Measurements from ENCODE around the gene EPHB3. TPM values are rescaled to one million over a fixed set of nuclear protein-coding genes. Genes with fewer than 3 reads are reported as not detected.
"Not testable (repeated sequence)": the region's sequence is repeated elsewhere in the genome, so short reads cannot be mapped to it uniquely, and the experiment has no call there.

The EPHB3 gene
- total and polyA plus RNA-seq, 10 of the 15 experiments (the other 5 are each of a cell fraction or from before 2014, with no cell fraction given), result 0.09 TPM; not detected in 9

DNA sequence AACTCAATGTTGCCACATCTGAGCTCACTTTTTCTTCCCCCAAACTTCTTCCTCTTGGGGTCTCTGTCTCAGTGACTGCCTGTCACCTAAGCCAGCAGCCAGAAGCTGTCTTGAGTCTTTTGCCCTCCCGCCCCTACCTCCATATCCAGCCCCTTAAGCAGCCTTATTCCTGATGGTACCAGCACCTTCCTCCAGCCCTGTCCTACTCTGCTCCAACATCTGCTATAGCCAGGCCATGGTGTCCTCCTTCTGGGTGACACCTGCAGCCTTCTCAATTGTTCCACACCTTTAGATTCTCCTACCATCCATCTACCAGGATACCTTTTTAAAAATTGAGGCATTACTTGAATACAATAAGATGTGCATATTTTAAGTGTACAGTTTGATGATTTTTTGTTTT, 53.8 kb downstream of the EPHB3 start (continued):
- TF ChIP-seq, protein P1, sequence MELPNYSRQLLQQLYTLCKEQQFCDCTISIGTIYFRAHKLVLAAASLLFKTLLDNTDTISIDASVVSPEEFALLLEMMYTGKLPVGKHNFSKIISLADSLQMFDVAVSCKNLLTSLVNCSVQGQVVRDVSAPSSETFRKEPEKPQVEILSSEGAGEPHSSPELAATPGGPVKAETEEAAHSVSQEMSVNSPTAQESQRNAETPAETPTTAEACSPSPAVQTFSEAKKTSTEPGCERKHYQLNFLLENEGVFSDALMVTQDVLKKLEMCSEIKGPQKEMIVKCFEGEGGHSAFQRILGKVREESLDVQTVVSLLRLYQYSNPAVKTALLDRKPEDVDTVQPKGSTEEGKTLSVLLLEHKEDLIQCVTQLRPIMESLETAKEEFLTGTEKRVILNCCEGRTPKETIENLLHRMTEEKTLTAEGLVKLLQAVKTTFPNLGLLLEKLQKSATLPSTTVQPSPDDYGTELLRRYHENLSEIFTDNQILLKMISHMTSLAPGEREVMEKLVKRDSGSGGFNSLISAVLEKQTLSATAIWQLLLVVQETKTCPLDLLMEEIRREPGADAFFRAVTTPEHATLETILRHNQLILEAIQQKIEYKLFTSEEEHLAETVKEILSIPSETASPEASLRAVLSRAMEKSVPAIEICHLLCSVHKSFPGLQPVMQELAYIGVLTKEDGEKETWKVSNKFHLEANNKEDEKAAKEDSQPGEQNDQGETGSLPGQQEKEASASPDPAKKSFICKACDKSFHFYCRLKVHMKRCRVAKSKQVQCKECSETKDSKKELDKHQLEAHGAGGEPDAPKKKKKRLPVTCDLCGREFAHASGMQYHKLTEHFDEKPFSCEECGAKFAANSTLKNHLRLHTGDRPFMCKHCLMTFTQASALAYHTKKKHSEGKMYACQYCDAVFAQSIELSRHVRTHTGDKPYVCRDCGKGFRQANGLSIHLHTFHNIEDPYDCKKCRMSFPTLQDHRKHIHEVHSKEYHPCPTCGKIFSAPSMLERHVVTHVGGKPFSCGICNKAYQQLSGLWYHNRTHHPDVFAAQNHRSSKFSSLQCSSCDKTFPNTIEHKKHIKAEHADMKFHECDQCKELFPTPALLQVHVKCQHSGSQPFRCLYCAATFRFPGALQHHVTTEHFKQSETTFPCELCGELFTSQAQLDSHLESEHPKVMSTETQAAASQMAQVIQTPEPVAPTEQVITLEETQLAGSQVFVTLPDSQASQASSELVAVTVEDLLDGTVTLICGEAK (IDR thresholded peaks at IDR 0.05; ENCODE audit: borderline replicate concordance), result no peak

DNA sequence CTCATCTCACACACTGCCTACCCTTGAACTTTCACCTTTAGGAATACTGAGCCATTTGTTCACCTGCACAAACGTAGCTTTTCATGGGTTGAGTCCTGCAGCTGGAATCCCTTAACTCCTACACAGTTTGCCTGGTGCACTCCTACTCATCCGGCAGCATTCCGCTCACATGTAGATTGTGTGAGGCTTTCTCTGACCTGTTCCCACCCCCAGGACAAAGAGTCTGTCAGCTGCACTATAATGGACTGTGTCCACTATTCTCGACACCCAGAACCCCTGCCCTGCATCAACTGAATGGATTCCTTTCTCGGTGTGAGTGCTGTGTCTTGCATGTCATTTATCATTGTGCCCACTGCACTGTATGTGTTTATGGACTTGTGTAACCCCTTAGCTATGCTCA, 54.9 kb downstream of the EPHB3 start:
- no TSS peak for BruUV-seq (replicated peaks)
- POLR2A ChIA-PET, result interaction anchor here (0.5 kb wide), 1 partner anchor 1322 kb away, joined by 5 read pairs; no protein-coding TSS in a partner anchor

DNA sequence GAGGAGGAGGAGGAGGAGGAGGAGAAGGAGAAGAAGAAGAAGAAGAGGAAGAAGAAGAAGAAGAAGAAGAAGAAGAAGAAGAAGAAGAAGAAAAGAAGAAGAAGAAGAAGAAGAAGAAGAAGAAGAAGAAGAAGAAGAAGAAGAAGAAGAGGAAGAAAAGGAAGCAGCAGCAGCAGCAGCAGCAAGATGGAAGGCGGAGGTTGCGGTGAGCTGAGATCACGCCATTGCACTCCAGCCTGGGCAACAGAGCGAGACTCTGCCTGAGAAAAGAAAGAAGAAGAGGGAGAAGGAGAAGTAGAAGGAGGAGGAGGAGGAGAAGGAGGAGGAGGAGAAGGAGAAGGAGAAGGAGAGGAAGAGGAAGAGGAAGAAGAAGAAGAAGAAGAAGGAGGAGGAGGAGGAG, 55.7 kb downstream of the EPHB3 start:
- FAIRE-seq; H3K4me1 ChIP-seq (ENCODE audit: control insufficient read depth, insufficient read depth, low read length); H3K9ac ChIP-seq (ENCODE audit: control insufficient read depth, insufficient read depth, low read length); intact Hi-C loops (cut with micrococcal nuclease; ENCODE audit: unreplicated experiment); H4K20me1 ChIP-seq (ENCODE audit: control insufficient read depth, insufficient read depth); H3K79me2 ChIP-seq (ENCODE audit: control insufficient read depth, insufficient read depth, low read length); ATAC-seq; H3K27ac ChIP-seq (ENCODE audit: control insufficient read depth, insufficient read depth); H3K36me3 ChIP-seq (ENCODE audit: control insufficient read depth in 2 of 2, insufficient read depth in 2 of 2, low read length in 1 of 2); SMC1A ChIA-PET (ENCODE audit: uncharacterized antibody, unreplicated experiment); H3K4me3 ChIP-seq; in situ Hi-C loops (cut with MboI); H3K9me3 ChIP-seq (replicated peaks; ENCODE audit: control insufficient read depth, insufficient read depth, low read length); H3K27me3 ChIP-seq (replicated peaks in 1 of 2; ENCODE audit: control insufficient read depth in 2 of 2, insufficient read depth in 2 of 2, low read length in 1 of 2); BruUV-seq (replicated peaks); RAD21 ChIA-PET (ENCODE audit: unreplicated experiment); CTCF ChIA-PET; DNase-seq (ENCODE audit: low read depth, low spot score); H2AFZ ChIP-seq (ENCODE audit: control insufficient read depth, low read depth, low read length); H3K4me2 ChIP-seq (ENCODE audit: control insufficient read depth, insufficient read depth): not testable (repeated sequence)
- WGBS (ENCODE audit: insufficient coverage, insufficient replicate concordance, low lambda C conversion rate, missing lambda C conversion rate), result 61% methylated on average over 4 of the region's 4 CpGs
- POLR2A ChIA-PET, result interaction anchor here (0.5 kb wide), 1 partner anchor 1321 kb away, joined by 5 read pairs; no protein-coding TSS in a partner anchor

More for the DNA sequence above, 54.9 kb downstream of the EPHB3 start:
- Histone ChIP-seq H3K27ac (ENCODE audit: control insufficient read depth, insufficient read depth) (no peak overlapping the region), H3K79me2 (ENCODE audit: control insufficient read depth, insufficient read depth, low read length) (no peaks in the 10 kb centered on the region), H2AFZ (ENCODE audit: control insufficient read depth, low read depth, low read length) (no peak overlapping the region), H3K4me2 (ENCODE audit: control insufficient read depth, insufficient read depth) (no peak overlapping the region), H3K36me3 (ENCODE audit: control insufficient read depth in 2 of 2, insufficient read depth in 2 of 2, low read length in 1 of 2) (no peaks in the 10 kb centered on the region), H3K9me3 (replicated peaks; ENCODE audit: control insufficient read depth, insufficient read depth, low read length) (no peaks in the 10 kb centered on the region), H3K4me3 (no peak overlapping the region), H3K27me3 (replicated peaks in 1 of 2; ENCODE audit: control insufficient read depth in 2 of 2, insufficient read depth in 2 of 2, low read length in 1 of 2) (peaks cover 0 to 2% of the 10 kb centered on the region in 2 experiments; a peak in 2 of 4 replicates), H4K20me1 (ENCODE audit: control insufficient read depth, insufficient read depth) (no peaks in the 10 kb centered on the region), H3K9ac (ENCODE audit: control insufficient read depth, insufficient read depth, low read length) (no peak overlapping the region), H3K4me1 (ENCODE audit: control insufficient read depth, insufficient read depth, low read length) (no peaks in the 10 kb centered on the region)
- no peak for DNase-seq (ENCODE audit: low read depth, low spot score)
- CTCF ChIA-PET, result no interaction called here
- in situ Hi-C loops (cut with MboI) (no loop called here), intact Hi-C loops (cut with micrococcal nuclease; ENCODE audit: unreplicated experiment) (no loop called here)
- ATAC-seq, result no peak
- RAD21 ChIA-PET (ENCODE audit: unreplicated experiment), result no interaction called here
- SMC1A ChIA-PET (ENCODE audit: uncharacterized antibody, unreplicated experiment), result no interaction called here
- WGBS (ENCODE audit: insufficient coverage, insufficient replicate concordance, low lambda C conversion rate, missing lambda C conversion rate), result 55% methylated on average over 5 of the region's 5 CpGs
- TF ChIP-seq TBL1XR1 (IDR thresholded peaks at IDR 0.05; ENCODE audit: low read depth, low read length) (no peak), FOS (IDR thresholded peaks at IDR 0.05; ENCODE audit: borderline replicate concordance, extremely low read depth, insufficient read length) (no peak), ZBED1 (IDR thresholded peaks at IDR 0.05; ENCODE audit: borderline replicate concordance) (no peak)
- FAIRE-seq, result no peak

All from GM12878 (cell line).